SU-DHL-6 (cell line): ENCODE results near the gene THSD4.

ENCODE experiments used
- CTCF ChIP-seq: fragments of 200-600 bp; sonication (generic); IDR thresholded peaks from one replicate; pipeline ENCODE4 v1.5.1; 2017; ENCODE audit warnings: antibody characterized with exemption, mild to moderate bottlenecking, low read length, moderate library complexity; ENCODE audit not compliant: insufficient read depth, poor library complexity, severe bottlenecking
- EZH2phosphoT487 ChIP-seq: fragments of 200-600 bp; sonication (generic), shearing (Covaris generic); conservative IDR thresholded peaks from 2 replicates; pipeline ENCODE4 v1.6.1; 2018; ENCODE audit warnings: mild to moderate bottlenecking, antibody characterized with exemption, low read length, moderate library complexity, mixed read lengths

- TF ChIP-seq CTCF (no peak), EZH2phosphoT487 (no peak)
These were observed 704.9 kb downstream of the THSD4 start for GRCh38 chr15:71820127-71820526.
